Cardiac muscle cell (in vitro differentiated cells and primary cell): ENCODE data around the gene CCDC88C. TPM values are rescaled to one million over a fixed set of nuclear protein-coding genes. Genes with fewer than 3 reads are reported as not detected.

Experiments
- DNase-seq, 2 donors: peaks; one replicate each; pipeline versions ENCODE4 v3.0.0 to v3.0.0-alpha.2; 2010 to 2017; ENCODE audit warnings: low read depth in 1 of 2, low spot score in 1 of 2
- H3K27ac ChIP-seq: fragments of 200-600 bp; sonication (generic); 2 replicates; pipeline ENCODE4 v1.5.1; 2016
- H3K27me3 ChIP-seq: fragments of 200-600 bp; sonication (generic); 2 replicates; pipeline ENCODE4 v1.6.0; 2016; ENCODE audit warnings: control low read depth
- H3K36me3 ChIP-seq: fragments of 200-600 bp; sonication (generic); 2 replicates; pipeline ENCODE4 v1.5.1; 2016; ENCODE audit warnings: control low read depth
- H3K4me1 ChIP-seq: fragments of 200-600 bp; sonication (generic); 2 replicates; pipeline ENCODE4 v1.8.1; 2017; ENCODE audit warnings: low read depth, mild to moderate bottlenecking, mixed run types
- H3K4me3 ChIP-seq: fragments of 200-600 bp; sonication (generic); 2 replicates; pipeline ENCODE4 v1.5.1; 2016; ENCODE audit warnings: mild to moderate bottlenecking
- H3K9me3 ChIP-seq: fragments of 200-600 bp; sonication (generic); 2 replicates; pipeline ENCODE4 v1.5.1; 2017; ENCODE audit warnings: low read depth, mild to moderate bottlenecking, control low read depth
- polyA plus RNA-seq: library from polyadenylated mRNA; unstranded; fragments of >200 nt; fragmentation: Nextera tagmentation; extraction: Ambion mirVana; gene quantifications from 2 replicates; pipeline ENCODE4 v1.2.1, GENCODE V29; 2016
- total RNA-seq: library from RNA; depleted of rRNA; stranded (reverse); fragments of >200 nt; gene quantifications from 2 replicates; pipeline ENCODE4 v1.2.3, GENCODE V29; 2016
- TF ChIP-seq, protein P1 (sequence below): IDR thresholded peaks from 2 replicates; pipeline ENCODE4 v1.5.1; 2012; ENCODE audit warnings: low read depth, mild to moderate bottlenecking, low read length

The CCDC88C gene
- total and polyA plus RNA-seq, 2 experiments from 2014 or later: 0.49 to 1.2 TPM

GRCh38 chr14:91402348-91402747, 15.3 kb downstream of the CCDC88C start:
- H3K9me3 ChIP-seq: no peaks in the 10 kb centered on the region
- TF ChIP-seq, protein P1, sequence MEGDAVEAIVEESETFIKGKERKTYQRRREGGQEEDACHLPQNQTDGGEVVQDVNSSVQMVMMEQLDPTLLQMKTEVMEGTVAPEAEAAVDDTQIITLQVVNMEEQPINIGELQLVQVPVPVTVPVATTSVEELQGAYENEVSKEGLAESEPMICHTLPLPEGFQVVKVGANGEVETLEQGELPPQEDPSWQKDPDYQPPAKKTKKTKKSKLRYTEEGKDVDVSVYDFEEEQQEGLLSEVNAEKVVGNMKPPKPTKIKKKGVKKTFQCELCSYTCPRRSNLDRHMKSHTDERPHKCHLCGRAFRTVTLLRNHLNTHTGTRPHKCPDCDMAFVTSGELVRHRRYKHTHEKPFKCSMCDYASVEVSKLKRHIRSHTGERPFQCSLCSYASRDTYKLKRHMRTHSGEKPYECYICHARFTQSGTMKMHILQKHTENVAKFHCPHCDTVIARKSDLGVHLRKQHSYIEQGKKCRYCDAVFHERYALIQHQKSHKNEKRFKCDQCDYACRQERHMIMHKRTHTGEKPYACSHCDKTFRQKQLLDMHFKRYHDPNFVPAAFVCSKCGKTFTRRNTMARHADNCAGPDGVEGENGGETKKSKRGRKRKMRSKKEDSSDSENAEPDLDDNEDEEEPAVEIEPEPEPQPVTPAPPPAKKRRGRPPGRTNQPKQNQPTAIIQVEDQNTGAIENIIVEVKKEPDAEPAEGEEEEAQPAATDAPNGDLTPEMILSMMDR: no peak
- no peak overlapping the region for H3K27ac ChIP-seq
- H3K4me3 ChIP-seq: no peak overlapping the region
- peaks cover 40% of the 10 kb centered on the region for H3K27me3 ChIP-seq
- no peak for DNase-seq
- no peaks in the 10 kb centered on the region for H3K36me3 ChIP-seq
- H3K4me1 ChIP-seq: no peaks in the 10 kb centered on the region

DNA sequence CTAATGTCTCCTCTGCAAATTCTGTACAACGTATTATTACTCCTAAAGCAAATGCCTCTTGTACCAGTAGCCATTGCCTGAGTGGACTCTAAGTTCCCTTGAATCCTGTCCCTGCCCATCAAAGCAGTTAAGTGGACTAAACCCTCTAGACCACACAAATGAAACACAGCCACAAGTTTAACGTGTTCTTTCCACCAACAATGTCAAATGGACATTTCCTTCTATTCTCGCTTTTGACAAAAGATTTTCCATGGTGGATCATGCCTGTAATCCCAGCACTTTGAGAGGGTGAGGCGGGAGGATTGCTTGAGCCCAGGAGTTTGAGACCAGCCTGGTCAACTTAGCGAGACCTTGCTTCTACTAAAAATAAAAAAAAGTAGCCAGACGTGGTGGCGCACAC, 15.9 kb downstream of the CCDC88C start:
- no peak overlapping the region for H3K27ac ChIP-seq
- no peaks in the 10 kb centered on the region for H3K4me1 ChIP-seq
- TF ChIP-seq, protein P1: no peak
- no peak overlapping the region for H3K4me3 ChIP-seq
- peaks cover 42% of the 10 kb centered on the region for H3K27me3 ChIP-seq
- DNase-seq: no peak
- H3K9me3 ChIP-seq: no peaks in the 10 kb centered on the region
- H3K36me3 ChIP-seq: no peaks in the 10 kb centered on the region

- peaks cover 43% of the 10 kb centered on the region for H3K27me3 ChIP-seq
- no peaks in the 10 kb centered on the region for H3K36me3 ChIP-seq
- H3K9me3 ChIP-seq: no peaks in the 10 kb centered on the region
- no peaks in the 10 kb centered on the region for H3K4me1 ChIP-seq
- no peak overlapping the region for H3K4me3 ChIP-seq
- TF ChIP-seq, protein P1: no peak
- H3K27ac ChIP-seq: no peak overlapping the region
- DNase-seq: peak in 1 of 2 donors; percentile 20
Measured at GRCh38 chr14:91400696-91401095, 16.9 kb downstream of the CCDC88C start.

GRCh38 chr14:91399868-91400640, 17.6 kb downstream of the CCDC88C start:
- TF ChIP-seq, protein P1: no peak
- H3K4me1 ChIP-seq: no peaks in the 10 kb centered on the region
- peaks cover 48% of the 10 kb centered on the region for H3K27me3 ChIP-seq
- H3K36me3 ChIP-seq: no peaks in the 10 kb centered on the region
- no peaks in the 10 kb centered on the region for H3K9me3 ChIP-seq
- no peak for DNase-seq
- H3K27ac ChIP-seq: no peak overlapping the region
- no peak overlapping the region for H3K4me3 ChIP-seq

DNA sequence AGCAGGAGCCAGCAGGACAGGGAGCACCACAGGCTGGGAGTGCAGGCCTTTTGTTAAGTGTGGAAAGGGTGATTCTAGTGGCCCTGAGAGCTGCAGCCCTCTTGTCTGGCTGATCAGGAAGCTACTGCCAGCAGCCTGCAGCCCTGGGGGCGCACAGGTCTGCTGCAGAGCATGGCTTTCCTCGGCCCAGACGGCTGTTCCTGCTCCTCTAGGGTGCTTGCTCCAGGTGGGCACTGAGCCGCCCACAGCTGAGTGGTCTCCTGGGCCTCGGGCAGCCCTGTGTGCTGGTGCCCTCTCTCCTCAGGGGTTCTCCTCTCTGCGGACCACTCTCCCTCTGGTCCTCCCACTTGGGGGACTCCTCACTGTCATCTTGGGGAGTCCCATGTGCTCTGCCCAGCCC, 18.9 kb downstream of the CCDC88C start:
- H3K9me3 ChIP-seq: no peaks in the 10 kb centered on the region
- no peak overlapping the region for H3K27ac ChIP-seq
- TF ChIP-seq, protein P1: no peak
- H3K4me3 ChIP-seq: no peak overlapping the region
- no peak for DNase-seq
- no peaks in the 10 kb centered on the region for H3K4me1 ChIP-seq
- no peaks in the 10 kb centered on the region for H3K36me3 ChIP-seq
- H3K27me3 ChIP-seq: peaks cover 55% of the 10 kb centered on the region
